Renal cortical epithelial cell (primary cell): ENCODE results near the gene RNF10. TPM values are rescaled to one million over a fixed set of nuclear protein-coding genes. Genes with fewer than 3 reads are reported as not detected.
"Not testable (repeated sequence)": the region's sequence is repeated elsewhere in the genome, so short reads cannot be mapped to it uniquely, and the experiment has no call there.

Experiments
- DNase-seq: peaks from one replicate; pipeline ENCODE4 v3.0.0-alpha.2; 2011; ENCODE audit warnings: low read depth
- total RNA-seq: library from RNA; depleted of rRNA; stranded (reverse); fragments of >200 nt; gene quantifications from 2 replicates; pipeline ENCODE4 v1.2.3, GENCODE V29; 2014

Gene RNF10
- total RNA-seq, 1 donor from 2014 or later: 491 TPM

DNA sequence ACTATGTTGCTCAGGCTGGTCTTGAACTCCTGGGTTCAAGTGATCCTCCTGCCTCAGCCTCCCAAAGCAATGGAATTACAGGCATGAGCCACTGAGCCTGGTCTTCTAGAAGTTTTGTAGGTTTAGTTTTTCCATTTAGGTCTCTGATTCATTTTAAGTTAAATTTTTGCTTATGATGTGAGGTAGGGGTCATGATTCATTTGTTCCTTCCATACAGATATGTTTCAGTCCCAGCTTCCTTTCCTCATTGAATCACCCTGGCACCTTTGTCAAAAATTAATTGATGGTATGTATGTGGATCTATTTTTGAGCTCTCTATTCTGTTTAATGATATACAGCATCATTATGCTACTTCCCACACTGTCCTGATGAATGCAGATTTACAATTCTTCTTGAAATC, 80.7 kb downstream of the RNF10 start:
- DNase-seq: peak; percentile 22

DNA sequence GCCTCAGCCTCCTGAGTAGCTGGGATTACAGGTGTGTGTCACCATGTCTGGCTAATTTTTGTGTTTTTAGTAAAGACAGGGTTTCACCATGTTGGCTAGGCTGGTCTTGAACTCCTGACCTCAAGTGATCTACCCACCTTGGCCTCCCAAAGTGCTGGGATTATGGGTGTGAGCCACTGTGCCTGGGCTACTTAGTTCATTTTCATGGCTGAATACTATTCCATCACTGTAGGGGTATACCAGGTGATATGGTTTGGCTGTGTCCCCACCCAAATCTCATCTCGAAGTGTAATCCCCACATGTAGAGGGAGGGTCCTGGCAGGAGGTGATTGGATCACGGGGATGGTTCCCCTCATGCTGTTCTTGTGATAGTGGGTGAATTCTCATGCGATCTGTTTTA, 83.0 kb downstream of the RNF10 start:
- not testable (repeated sequence) for DNase-seq

DNA sequence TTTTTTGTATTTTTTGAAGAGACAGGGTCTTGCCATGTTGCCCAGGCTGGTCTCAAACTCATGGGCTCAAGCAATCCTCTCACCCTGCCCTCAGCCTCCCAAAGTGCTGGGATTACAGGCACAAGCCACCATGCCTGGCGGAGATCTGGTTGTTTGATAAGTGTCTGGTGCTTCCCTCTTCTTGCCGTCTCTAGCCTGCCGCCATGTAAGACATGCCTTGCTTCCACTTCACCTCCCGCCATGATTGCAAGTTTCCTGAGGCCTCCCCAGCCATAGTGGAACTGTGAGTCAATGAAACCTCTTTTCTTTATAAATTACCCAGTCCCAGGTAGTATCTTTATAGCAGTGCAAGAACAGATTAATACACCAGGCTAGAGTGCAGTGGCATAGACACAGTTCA, 83.6 kb downstream of the RNF10 start:
- DNase-seq: not testable (repeated sequence)

DNA sequence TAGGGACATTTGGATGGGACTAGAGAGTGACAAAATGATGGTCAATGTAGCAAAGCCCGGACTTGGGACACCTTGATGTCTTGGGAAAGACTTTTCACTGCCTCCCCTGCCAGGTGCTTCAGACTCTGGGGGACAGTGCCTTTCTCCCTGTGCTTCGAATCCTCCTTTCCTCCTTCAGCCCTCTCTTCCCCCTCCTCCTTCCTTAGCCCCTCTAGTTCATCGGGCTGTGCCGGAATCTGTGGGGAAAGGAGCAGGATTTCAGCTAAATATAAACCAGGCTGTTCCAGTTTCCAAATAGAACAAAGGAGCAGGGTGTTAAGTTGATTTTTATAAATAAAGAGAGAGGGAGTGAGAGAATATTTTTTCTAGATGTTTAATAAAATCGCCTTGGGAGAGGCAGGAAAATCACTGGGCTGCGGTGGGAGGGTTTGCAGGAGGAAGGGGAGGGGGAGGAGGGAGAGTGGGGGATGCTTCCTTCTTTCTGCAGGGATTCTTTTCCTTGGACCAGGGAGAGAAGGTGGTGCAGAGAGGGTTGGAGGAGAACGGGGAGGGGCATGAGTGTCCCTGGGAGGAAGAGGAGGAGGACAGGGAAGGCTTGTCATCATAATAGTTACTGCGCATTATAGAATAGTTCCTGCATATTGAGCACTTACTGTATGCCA, 84.9 kb downstream of the RNF10 start:
- no peak for DNase-seq

DNA sequence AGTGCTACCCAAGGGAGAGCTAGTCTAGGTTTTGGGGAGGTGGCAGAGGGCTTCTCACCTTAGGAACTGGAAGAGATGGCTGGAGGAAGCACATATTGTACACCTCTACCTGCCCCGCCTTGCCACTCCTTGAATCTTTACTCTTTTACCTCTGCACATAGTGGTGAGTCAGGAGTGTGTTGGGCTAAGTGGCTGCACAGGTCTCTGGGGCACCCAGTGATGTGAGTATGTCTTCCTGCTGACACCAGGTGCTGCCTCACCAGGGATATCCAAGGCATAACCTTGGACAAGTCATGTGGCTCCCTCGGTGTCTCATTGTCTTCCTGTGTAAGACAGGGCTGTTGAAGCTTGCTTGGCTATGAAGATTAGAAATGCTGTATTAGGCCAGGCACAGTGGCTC, 86.5 kb downstream of the RNF10 start:
- peak; percentile 29 for DNase-seq

DNA sequence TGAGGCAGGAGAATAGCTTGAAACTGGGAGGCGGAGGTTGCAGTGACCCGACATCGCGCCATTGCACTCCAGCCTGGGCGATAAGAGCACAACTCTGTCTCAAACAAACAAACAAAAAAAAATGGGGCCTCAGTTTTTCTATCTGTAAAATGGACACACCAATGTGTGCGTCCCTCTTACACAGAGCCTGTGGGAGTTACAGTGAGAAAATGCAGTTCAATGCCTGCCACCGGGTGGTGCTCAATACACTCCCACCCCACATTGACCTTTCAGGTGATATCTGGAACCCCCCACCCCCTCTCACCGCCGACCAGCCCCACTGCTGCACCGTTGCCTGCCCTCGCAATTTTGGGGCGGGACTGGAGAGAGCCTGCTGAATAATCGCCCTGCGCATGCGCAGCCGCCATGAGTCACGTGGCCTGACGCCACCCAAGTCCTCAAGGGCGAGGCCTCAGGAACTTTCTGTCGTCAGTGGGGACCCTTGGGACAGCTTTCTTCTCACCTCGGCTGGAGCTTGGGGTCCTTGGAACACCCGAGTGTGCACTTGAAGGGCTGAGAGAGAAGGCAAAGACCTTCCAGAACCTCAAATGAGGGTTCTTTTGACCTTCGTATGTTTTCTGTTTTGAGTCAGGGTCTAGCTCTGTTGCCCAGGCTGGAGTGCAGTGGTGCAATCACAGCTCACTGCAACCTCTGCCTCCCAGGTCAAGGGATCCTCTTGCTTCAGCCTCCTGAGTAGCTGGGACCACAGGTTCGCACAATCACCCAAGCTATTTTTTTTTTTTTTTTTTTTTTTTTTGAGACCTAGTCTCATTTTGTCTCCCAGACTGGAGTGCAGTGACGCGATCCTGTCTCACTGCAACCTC, 91.6 kb downstream of the RNF10 start:
- no peak for DNase-seq

Other genes with a start within 250 kb of the RNF10 start
- gene RNU4-2, start 242.5 kb upstream of the RNF10 start, total RNA-seq: under 0.01 TPM in 2 replicates
- gene RNU4-1, start 241.1 kb upstream of the RNF10 start, total RNA-seq: under 0.01 TPM in 2 replicates
- gene SIRT4, start 232.0 kb upstream of the RNF10 start, total RNA-seq: 1.0 and 2.4 TPM in 2 replicates
- not detected in 2 replicates for gene PLA2G1B, start 206.6 kb upstream of the RNF10 start, total RNA-seq
- 0.15 TPM in 1 of 2 replicates, not detected in the other for gene MSI1, start 165.2 kb upstream of the RNF10 start, total RNA-seq
- gene COX6A1, start 96.2 kb upstream of the RNF10 start, total RNA-seq: 413 and 865 TPM in 2 replicates
- gene TRIAP1, start 88.0 kb upstream of the RNF10 start, total RNA-seq: 25.5 and 35.4 TPM in 2 replicates
- gene GATC, start 87.9 kb upstream of the RNF10 start, total RNA-seq: 30.9 and 32.0 TPM in 2 replicates
- 190 and 199 TPM in 2 replicates for gene SRSF9, start 64.6 kb upstream of the RNF10 start, total RNA-seq
- 216 and 417 TPM in 2 replicates for gene DYNLL1, start 38.2 kb upstream of the RNF10 start, total RNA-seq
- gene COQ5, start 5.2 kb upstream of the RNF10 start, total RNA-seq: 46.6 and 50.0 TPM in 2 replicates
- gene POP5, start 47.0 kb downstream of the RNF10 start, total RNA-seq: 40.3 and 49.2 TPM in 2 replicates
- gene CABP1, start 106.3 kb downstream of the RNF10 start, total RNA-seq: not detected in 2 replicates
- gene MLEC, start 152.8 kb downstream of the RNF10 start, total RNA-seq: 137 and 146 TPM in 2 replicates
- gene UNC119B, start 176.1 kb downstream of the RNF10 start, total RNA-seq: 16.8 and 68.2 TPM in 2 replicates
- gene ACADS, start 191.5 kb downstream of the RNF10 start, total RNA-seq: 28.0 and 36.5 TPM in 2 replicates